Adipocyte (in vitro differentiated cells): ENCODE measurements around the gene FLRT1.

Experiments
- DNase-seq: peaks from one replicate; pipeline ENCODE4 v3.0.0-alpha.2; 2015; ENCODE audit warnings: low read depth
- H3K27me3 ChIP-seq: replicated peaks from 2 replicates; pipeline ENCODE4 v1.7.0; 2013; ENCODE audit warnings: mild to moderate bottlenecking, low read length, moderate library complexity; ENCODE audit not compliant: control insufficient read depth, insufficient read depth
- H3K36me3 ChIP-seq: 2 replicates; pipeline ENCODE4 v1.7.0; 2013; ENCODE audit warnings: low read length, mild to moderate bottlenecking, moderate library complexity; ENCODE audit not compliant: control insufficient read depth, insufficient read depth, severe bottlenecking
- H3K4me1 ChIP-seq: 2 replicates; pipeline ENCODE4 v1.7.0; 2013; ENCODE audit warnings: mild to moderate bottlenecking, low read length, moderate library complexity; ENCODE audit not compliant: control insufficient read depth, insufficient read depth
- H3K4me3 ChIP-seq: 2 replicates; pipeline ENCODE4 v1.7.0; 2013; ENCODE audit warnings: mild to moderate bottlenecking, low read length, moderate library complexity
- H3K9ac ChIP-seq: 2 replicates; pipeline ENCODE4 v1.7.0; 2013; ENCODE audit warnings: mild to moderate bottlenecking, low read length, moderate library complexity
- H3K9me3 ChIP-seq: 2 replicates; pipeline ENCODE4 v1.7.0; 2013; ENCODE audit warnings: mild to moderate bottlenecking, low read length, moderate library complexity; ENCODE audit not compliant: control insufficient read depth

Gene FLRT1

DNA sequence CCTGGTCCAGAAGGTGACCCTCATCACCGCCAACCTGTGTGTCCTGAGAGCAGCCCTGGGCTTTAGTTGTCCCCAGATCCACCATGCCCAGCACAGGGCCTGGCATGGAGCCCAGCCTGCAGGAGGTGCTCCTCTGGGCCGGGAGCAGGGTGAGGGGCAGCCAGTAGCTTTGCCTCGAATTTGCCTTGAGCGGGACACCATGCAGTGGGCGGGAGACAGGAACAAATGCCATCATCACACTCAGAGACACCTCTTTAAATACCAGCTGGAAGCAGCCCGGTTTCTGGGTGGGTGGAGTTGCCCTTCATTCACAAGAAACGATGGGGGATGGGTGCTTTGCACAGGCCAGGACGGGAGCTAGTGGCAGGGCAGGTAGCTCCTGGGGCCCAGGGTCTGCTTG is 19.3 kb downstream of the FLRT1 start:
- no peaks in the 10 kb centered on the region for H3K36me3 ChIP-seq
- no peak for DNase-seq
- H3K9me3 ChIP-seq, result no peaks in the 10 kb centered on the region
- H3K27me3 ChIP-seq, result no peaks in the 10 kb centered on the region
- H3K4me3 ChIP-seq, result no peak overlapping the region
- no peak overlapping the region for H3K9ac ChIP-seq
- no peaks in the 10 kb centered on the region for H3K4me1 ChIP-seq

DNA sequence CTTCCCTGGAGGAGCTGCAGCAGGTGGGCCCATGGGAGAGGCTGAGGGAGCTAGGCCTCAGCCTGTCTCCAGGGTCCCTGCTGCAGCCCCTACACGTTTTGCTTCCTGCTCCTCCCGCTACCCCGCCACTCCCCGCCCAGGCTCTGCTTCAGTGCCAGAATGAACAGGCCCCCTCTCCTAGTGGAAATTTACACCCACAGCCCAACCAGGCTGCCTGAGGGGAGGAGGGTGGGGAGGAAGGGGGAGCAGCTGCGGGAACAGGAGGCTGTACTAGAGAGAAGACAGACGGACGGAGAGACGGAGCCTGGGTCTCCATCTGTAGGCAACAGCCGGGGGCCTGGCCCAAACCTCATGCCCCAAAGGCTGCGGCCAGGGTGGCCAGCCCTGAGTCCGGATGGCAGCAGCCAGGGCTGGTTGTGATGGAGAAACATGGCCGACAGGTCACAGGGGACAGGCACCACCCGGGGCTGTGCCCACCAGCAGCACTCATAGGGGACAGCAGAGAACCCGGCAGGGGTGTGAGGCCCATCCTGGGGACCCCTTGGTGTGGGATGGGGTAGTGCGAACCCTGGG is 20.6 kb downstream of the FLRT1 start:
- no peaks in the 10 kb centered on the region for H3K36me3 ChIP-seq
- no peaks in the 10 kb centered on the region for H3K4me1 ChIP-seq
- H3K9ac ChIP-seq, result no peak overlapping the region
- no peaks in the 10 kb centered on the region for H3K9me3 ChIP-seq
- no peak for DNase-seq
- H3K27me3 ChIP-seq, result no peaks in the 10 kb centered on the region
- no peak overlapping the region for H3K4me3 ChIP-seq

DNA sequence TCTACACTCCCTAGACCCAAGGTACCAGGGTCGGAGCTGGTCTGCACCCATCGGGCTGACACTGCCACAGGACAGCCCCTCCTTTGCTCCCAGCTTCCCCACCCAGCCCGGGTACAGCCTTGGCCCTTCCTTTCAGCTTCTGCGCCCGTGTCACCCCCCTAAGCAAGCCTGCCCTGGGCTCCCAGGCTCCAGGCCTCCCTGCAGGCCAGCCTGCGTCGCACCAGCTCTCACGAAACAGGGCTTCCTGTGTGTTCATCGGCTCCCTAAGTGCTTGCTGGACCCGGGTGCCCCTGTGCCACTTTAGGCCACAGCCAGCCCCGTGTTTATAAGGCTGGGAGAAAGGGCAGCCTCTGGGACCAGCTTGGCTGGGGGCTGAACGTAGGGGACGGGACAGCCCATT is 21.1 kb downstream of the FLRT1 start:
- Histone ChIP-seq H3K36me3 (no peaks in the 10 kb centered on the region), H3K27me3 (no peaks in the 10 kb centered on the region), H3K9ac (no peak overlapping the region), H3K4me1 (no peaks in the 10 kb centered on the region), H3K9me3 (no peaks in the 10 kb centered on the region), H3K4me3 (no peak overlapping the region)
- DNase-seq, result no peak

- Histone ChIP-seq H3K27me3 (peaks cover under 1% of the 10 kb centered on the region), H3K9me3 (no peaks in the 10 kb centered on the region), H3K4me3 (no peak overlapping the region), H3K9ac (no peak overlapping the region), H3K36me3 (no peaks in the 10 kb centered on the region), H3K4me1 (no peaks in the 10 kb centered on the region)
- DNase-seq, result no peak
Observed at GRCh38 chr11:64057890-64058289, 22.2 kb downstream of the FLRT1 start.

GRCh38 chr11:64058494-64058893 is 22.8 kb downstream of the FLRT1 start:
- no peaks in the 10 kb centered on the region for H3K36me3 ChIP-seq
- H3K4me1 ChIP-seq, result no peaks in the 10 kb centered on the region
- H3K27me3 ChIP-seq, result peaks cover 6% of the 10 kb centered on the region
- DNase-seq, result no peak
- no peaks in the 10 kb centered on the region for H3K9me3 ChIP-seq
- no peak overlapping the region for H3K4me3 ChIP-seq
- H3K9ac ChIP-seq, result no peak overlapping the region

DNA sequence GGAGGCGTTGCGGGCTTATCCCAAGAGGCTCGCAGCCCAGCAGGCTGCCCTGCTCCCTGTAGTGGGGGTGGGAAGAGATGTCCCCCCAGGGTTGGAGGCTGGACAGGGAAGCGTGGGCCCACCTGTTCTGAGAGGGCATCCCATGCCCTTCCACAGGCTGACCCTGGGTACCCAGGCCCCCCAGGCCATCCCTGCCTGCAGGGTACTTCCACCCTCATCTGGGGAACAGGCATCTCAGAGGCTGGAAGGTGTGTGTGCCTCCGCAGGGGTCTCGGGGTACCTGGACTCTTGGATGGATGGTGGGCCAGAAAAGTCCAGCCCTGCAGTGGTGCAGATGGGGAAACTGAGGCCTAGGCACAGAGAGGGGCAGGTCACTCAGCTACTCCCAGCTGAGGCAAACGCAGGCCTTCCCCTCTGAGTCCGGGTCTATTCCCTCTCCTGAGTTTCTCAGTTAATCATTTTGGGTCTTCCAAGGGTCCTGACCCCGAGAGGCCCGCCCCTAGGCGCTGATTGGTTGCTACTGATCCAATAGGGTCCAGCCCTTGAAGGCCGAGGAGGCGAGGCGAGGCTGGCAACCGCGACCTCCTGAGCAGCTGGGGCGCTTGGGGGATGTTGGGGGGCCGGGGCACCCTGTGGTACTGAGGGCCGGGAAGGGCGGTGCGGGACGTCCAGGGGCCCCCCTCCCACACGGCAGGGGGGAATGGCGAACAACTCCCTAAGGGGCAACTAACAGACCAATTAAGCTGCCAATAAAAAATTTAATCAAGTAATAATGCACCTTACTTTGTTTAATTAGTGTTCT is 23.8 kb downstream of the FLRT1 start:
- peaks cover 12% of the 10 kb centered on the region for H3K27me3 ChIP-seq
- H3K9me3 ChIP-seq, result no peaks in the 10 kb centered on the region
- no peaks in the 10 kb centered on the region for H3K4me1 ChIP-seq
- H3K4me3 ChIP-seq, result no peak overlapping the region
- no peak for DNase-seq
- H3K36me3 ChIP-seq, result no peaks in the 10 kb centered on the region
- H3K9ac ChIP-seq, result no peak overlapping the region

GRCh38 chr11:64060263-64060860 is 24.6 kb downstream of the FLRT1 start:
- Histone ChIP-seq H3K9me3 (no peaks in the 10 kb centered on the region), H3K4me3 (peak overlapping the region; percentile 80), H3K9ac (peak overlapping the region; percentile 70), H3K36me3 (no peaks in the 10 kb centered on the region), H3K4me1 (no peaks in the 10 kb centered on the region), H3K27me3 (peaks cover 12% of the 10 kb centered on the region)
- no peak for DNase-seq

GRCh38 chr11:64060861-64061444 is 25.2 kb downstream of the FLRT1 start:
- Histone ChIP-seq H3K9me3 (no peaks in the 10 kb centered on the region), H3K4me1 (no peaks in the 10 kb centered on the region), H3K36me3 (no peaks in the 10 kb centered on the region), H3K9ac (peak overlapping the region; percentile 70), H3K4me3 (peak overlapping the region; percentile 80), H3K27me3 (peaks cover 12% of the 10 kb centered on the region)
- peak; percentile 69 for DNase-seq

DNA sequence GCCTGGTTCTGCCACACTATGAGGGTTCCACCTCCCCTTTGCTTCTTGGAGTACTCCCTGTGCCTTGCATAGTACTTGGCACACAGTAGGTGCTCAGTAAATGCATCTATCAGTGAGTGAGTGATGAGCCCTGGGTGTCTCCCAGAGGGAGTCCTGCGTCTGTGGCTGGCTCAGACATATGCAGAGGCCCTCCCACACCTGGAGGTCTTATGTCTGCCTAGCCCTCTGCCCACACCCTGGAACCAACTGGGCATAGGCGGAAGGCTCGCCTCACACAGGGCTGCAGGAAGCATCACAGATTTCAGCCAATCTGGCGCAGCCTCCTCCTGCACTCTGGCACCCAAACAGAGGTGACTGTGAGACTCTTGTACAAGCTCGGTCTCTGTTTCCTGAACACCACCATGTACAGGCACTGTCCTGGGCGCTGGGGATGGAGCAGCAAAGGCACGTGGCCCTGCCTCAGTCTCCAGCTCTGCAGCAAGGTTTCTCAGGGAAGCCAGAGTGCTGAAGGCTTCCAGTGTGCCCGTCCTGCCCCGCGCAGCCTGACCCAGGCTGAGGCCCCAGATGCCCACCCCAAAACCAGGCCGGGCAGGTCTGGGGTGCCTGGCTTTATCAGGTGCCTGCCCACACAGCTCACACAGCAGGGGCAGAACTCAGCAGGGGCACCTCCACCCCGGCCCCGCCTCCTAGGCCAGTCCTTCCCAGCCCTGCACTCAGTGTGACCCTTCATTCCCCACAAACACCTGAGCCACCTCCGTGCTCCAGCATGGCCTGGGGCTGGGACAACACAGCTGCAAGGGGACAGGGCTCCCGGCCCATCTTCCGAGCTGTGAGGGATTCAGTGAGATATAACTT is 26.7 kb downstream of the FLRT1 start:
- Histone ChIP-seq H3K4me3 (no peak overlapping the region), H3K9ac (no peak overlapping the region), H3K4me1 (no peaks in the 10 kb centered on the region), H3K27me3 (peaks cover 18% of the 10 kb centered on the region), H3K36me3 (no peaks in the 10 kb centered on the region), H3K9me3 (no peaks in the 10 kb centered on the region)
- no peak for DNase-seq

GRCh38 chr11:64063777-64064176 is 28.0 kb downstream of the FLRT1 start:
- H3K36me3 ChIP-seq, result no peaks in the 10 kb centered on the region
- no peaks in the 10 kb centered on the region for H3K9me3 ChIP-seq
- H3K4me3 ChIP-seq, result no peak overlapping the region
- H3K4me1 ChIP-seq, result no peaks in the 10 kb centered on the region
- DNase-seq, result no peak
- no peak overlapping the region for H3K9ac ChIP-seq
- peaks cover 18% of the 10 kb centered on the region for H3K27me3 ChIP-seq
